ENCODE data around the gene PCDHB6. TPM values are rescaled to one million over a fixed set of nuclear protein-coding genes. Genes with fewer than 3 reads are reported as not detected.
"Not testable (repeated sequence)": the region's sequence is repeated elsewhere in the genome, so short reads cannot be mapped to it uniquely, and the experiment has no call there.

The PCDHB6 gene
- total RNA-seq, 1 experiment from 2014 or later: 1.9 TPM

- H3K4me1 ChIP-seq (ENCODE audit: control insufficient read depth, insufficient read depth, low read length): peaks cover 4% of the 10 kb centered on the region; the same call in 1 of the 2 replicates
- ChIA-PET CTCF (interaction anchor here (0.6 kb wide), 1 partner anchor 56 kb away, joined by 3 read pairs; no protein-coding TSS in a partner anchor), POLR2A (no interaction called here)
- TF ChIP-seq CTCF (IDR thresholded peaks at IDR 0.05) (no peak), SIN3A (IDR thresholded peaks at IDR 0.05; ENCODE audit: borderline replicate concordance, insufficient read depth, low read depth, low read length) (no peak), TCF7L2 (IDR thresholded peaks at IDR 0.05; ENCODE audit: low read depth, low read length) (no peak), REST (IDR thresholded peaks at IDR 0.05; ENCODE audit: insufficient read depth in 1 of 2, low read depth in 2 of 2, low read length in 1 of 2) (no peak), POLR2AphosphoS5 (IDR thresholded peaks at IDR 0.05; ENCODE audit: low read depth, low read length) (no peak)
- intact Hi-C loops (cut with micrococcal nuclease; ENCODE audit: unreplicated experiment): no loop called here
- BruUV-seq (replicated peaks): no TSS peak
- no peak overlapping the region for H3K27ac ChIP-seq (ENCODE audit: low read length)
- DNase-seq (ENCODE audit: low read depth, low spot score): no peak
- in situ Hi-C loops (cut with HindIII; ENCODE audit: low pct_unique_long_range_greater_than_20kb, low sequenced_read_pairs): no loop called here
- no peaks in the 10 kb centered on the region for H3K36me3 ChIP-seq (ENCODE audit: control insufficient read depth, insufficient read depth, low read length)
- H3K9me3 ChIP-seq (ENCODE audit: control insufficient read depth, insufficient read depth, low read depth, low read length): no peaks in the 10 kb centered on the region
- H3K4me3 ChIP-seq (ENCODE audit: low read depth in 2 of 2, low read length in 2 of 2): peak overlapping the region; percentile 39 to 45
- no peak for ATAC-seq
- no peaks in the 10 kb centered on the region for H3K27me3 ChIP-seq (ENCODE audit: control insufficient read depth, insufficient read depth, low read length)
Observed at GRCh38 chr5:141150993-141151325, 1.1 kb downstream of the PCDHB6 start.

- CTCF ChIA-PET: not testable (repeated sequence)
Observed at GRCh38 chr5:141151632-141152031, 1.8 kb downstream of the PCDHB6 start.

GRCh38 chr5:141152096-141152495 lies 2.2 kb downstream of the PCDHB6 start:
- POLR2A ChIA-PET; in situ Hi-C loops (cut with HindIII; ENCODE audit: low pct_unique_long_range_greater_than_20kb, low sequenced_read_pairs); intact Hi-C loops (cut with micrococcal nuclease; ENCODE audit: unreplicated experiment); ATAC-seq; H3K4me3 ChIP-seq (ENCODE audit: low read depth in 2 of 2, low read length in 2 of 2); H3K9me3 ChIP-seq (ENCODE audit: control insufficient read depth, insufficient read depth, low read depth, low read length); H3K27me3 ChIP-seq (ENCODE audit: control insufficient read depth, insufficient read depth, low read length); BruUV-seq (replicated peaks); DNase-seq (ENCODE audit: low read depth, low spot score); H3K4me1 ChIP-seq (ENCODE audit: control insufficient read depth, insufficient read depth, low read length); H3K36me3 ChIP-seq (ENCODE audit: control insufficient read depth, insufficient read depth, low read length); H3K27ac ChIP-seq (ENCODE audit: low read length): not testable (repeated sequence)
- CTCF ChIA-PET: interaction anchor here (0.6 kb wide), 1 partner anchor 48 kb away, joined by 5 read pairs; no protein-coding TSS in a partner anchor

More at GRCh38 chr5:141151632-141152031, 1.8 kb downstream of the PCDHB6 start:
- H3K27ac ChIP-seq (ENCODE audit: low read length); in situ Hi-C loops (cut with HindIII; ENCODE audit: low pct_unique_long_range_greater_than_20kb, low sequenced_read_pairs); BruUV-seq (replicated peaks); H3K36me3 ChIP-seq (ENCODE audit: control insufficient read depth, insufficient read depth, low read length); H3K9me3 ChIP-seq (ENCODE audit: control insufficient read depth, insufficient read depth, low read depth, low read length); ATAC-seq; POLR2A ChIA-PET; H3K4me1 ChIP-seq (ENCODE audit: control insufficient read depth, insufficient read depth, low read length); H3K27me3 ChIP-seq (ENCODE audit: control insufficient read depth, insufficient read depth, low read length); DNase-seq (ENCODE audit: low read depth, low spot score); intact Hi-C loops (cut with micrococcal nuclease; ENCODE audit: unreplicated experiment); H3K4me3 ChIP-seq (ENCODE audit: low read depth in 2 of 2, low read length in 2 of 2): not testable (repeated sequence)

Measured in Panc1 (cell line).